Aorta (tissue), 5 donors: ENCODE data around the gene NEMP2. TPM values are rescaled to one million over a fixed set of nuclear protein-coding genes. Genes with fewer than 3 reads are reported as not detected.

ENCODE experiments used
- ATAC-seq: fragments of 200-7000 bp; cut with Tn5 transposase; one replicate; pipeline ENCODE4 v1.9.1; 2022; ENCODE audit warnings: moderate library complexity; ENCODE audit not compliant: low FRiP score
- DNase-seq, 2 donors: peaks; one replicate each; pipeline ENCODE4 v3.0.0-alpha.2; 2020
- H3K27ac ChIP-seq, 2 donors: one replicate each; pipeline ENCODE4 v1.5.1; 2013; ENCODE audit warnings: low read length in 2 of 2, mild to moderate bottlenecking in 2 of 2, moderate library complexity in 2 of 2, control low read depth in 1 of 2, inconsistent platforms in 1 of 2, low read depth in 1 of 2
- H3K27me3 ChIP-seq, 2 donors: one replicate each; pipeline ENCODE4 v1.6.1; 2013; ENCODE audit warnings: control low read depth in 1 of 2, low read length in 1 of 2, mild to moderate bottlenecking in 1 of 2, moderate library complexity in 1 of 2; ENCODE audit not compliant: insufficient read depth in 2 of 2, control insufficient read depth in 1 of 2
- H3K36me3 ChIP-seq, 2 donors: one replicate each; pipeline ENCODE4 v1.6.1; 2013; ENCODE audit warnings: control low read depth in 1 of 2, low read length in 1 of 2, mild to moderate bottlenecking in 1 of 2; ENCODE audit not compliant: insufficient read depth in 2 of 2, control insufficient read depth in 1 of 2
- H3K4me1 ChIP-seq, 2 donors: one replicate each; pipeline ENCODE4 v1.6.1; 2013; ENCODE audit warnings: low read length in 2 of 2, control low read depth in 1 of 2, mild to moderate bottlenecking in 1 of 2, moderate library complexity in 1 of 2; ENCODE audit not compliant: insufficient read depth in 2 of 2, control insufficient read depth in 1 of 2
- H3K4me3 ChIP-seq, 2 donors: one replicate each; pipeline ENCODE4 v1.5.1; 2013; ENCODE audit warnings: low read length in 2 of 2, control low read depth in 1 of 2, mild to moderate bottlenecking in 1 of 2
- H3K9me3 ChIP-seq: one replicate; pipeline ENCODE4 v1.6.1; 2013; ENCODE audit warnings: mild to moderate bottlenecking, low read length; ENCODE audit not compliant: control insufficient read depth
- WGBS, 2 donors: extraction: QIAGEN DNeasy Blood & Tissue Kit; methylation state at CpG; one replicate each; pipeline ENCODE4 v1.1.7; 2013; 5-methylcytosine and 5-hydroxymethylcytosine counted together
- intact Hi-C, 2 donors: fragments of 100-400 bp; cut with DNase I; formaldehyde crosslinking; loops; one replicate each; pipeline versions ENCODE4 v1.14.2 to v1.15.0; 2022
- polyA plus RNA-seq, 2 donors: library from polyadenylated mRNA; stranded (reverse); fragments of 200-250 nt; gene quantifications; one replicate each; pipeline ENCODE4 v1.2.3, GENCODE V29; 2013
- total RNA-seq, 2 donors: library from RNA; stranded (reverse); fragmentation: NEBNext Ultra II Directional; extraction: Animal tissue kit (Norgen Biotek cat#: 25700); gene quantifications; one replicate each; pipeline ENCODE4 v1.2.1, GENCODE V29; 2021
- donor health status: healthy with polysubstance abuse.
- donor health status: Bipolar disorder and iron deficiency.
- donor health status: DM: no; HTN: no; CAD: no.
- donor health status: DM: no; HTN: no; CAD: no.
- donor health status: DM: yes; HTN: yes; CAD: no.

The NEMP2 gene
- total and polyA plus RNA-seq, 4 donors = 0.88 to 8.6 (median 5.5) TPM

DNA sequence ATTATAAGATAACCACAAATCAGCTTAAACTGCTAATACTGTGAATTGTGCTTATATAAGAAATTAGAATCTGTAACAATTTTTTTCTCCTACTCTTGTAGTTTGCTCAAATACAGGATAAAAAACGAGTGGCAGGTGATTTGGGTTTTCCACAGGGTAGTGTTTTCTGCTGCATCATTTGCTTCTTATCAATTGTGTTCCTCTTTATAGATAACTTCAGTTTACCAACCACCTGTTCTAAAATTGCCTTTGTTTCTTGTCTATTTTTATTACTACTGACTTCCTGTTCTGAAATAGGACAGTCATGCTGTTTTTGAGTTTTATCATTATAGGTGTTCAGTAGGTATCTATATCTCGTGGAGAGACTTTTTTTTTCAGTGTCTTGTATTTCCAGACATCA, 69.5 kb downstream of the NEMP2 start:
- ATAC-seq (no peak), DNase-seq (no peak)
- H3K27ac ChIP-seq = no peak overlapping the region
- H3K4me1 ChIP-seq = peaks cover 2 to 3% of the 10 kb centered on the region in 2 donors
- intact Hi-C loops = no loop called here
- H3K4me3 ChIP-seq = no peak overlapping the region
- 83 to 90% methylated on average over 2 of the region's 2 CpGs for WGBS, 2 donors
- H3K27me3 ChIP-seq = no peaks in the 10 kb centered on the region
- H3K9me3 ChIP-seq = no peaks in the 10 kb centered on the region
- peaks cover 0 to 2% of the 10 kb centered on the region in 2 donors for H3K36me3 ChIP-seq

DNA sequence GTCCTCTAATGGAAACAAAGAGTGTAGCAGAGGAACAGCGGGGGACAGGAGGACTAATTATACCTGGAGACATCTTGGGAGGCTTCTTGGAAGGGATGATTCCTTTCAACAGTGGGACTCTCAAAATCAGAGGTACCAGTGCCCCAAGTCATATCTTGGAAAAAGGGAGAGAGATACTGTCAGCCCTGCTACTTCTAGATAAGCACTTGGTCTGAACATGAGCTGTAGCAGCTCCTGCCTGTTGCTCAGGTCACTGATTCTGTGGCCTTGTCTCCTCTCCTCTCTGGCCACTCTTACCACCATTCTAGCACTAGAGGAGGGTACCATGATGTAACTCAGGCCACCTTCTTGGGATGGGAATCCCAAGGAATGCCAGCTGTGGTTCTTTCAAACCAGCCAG, 71.9 kb downstream of the NEMP2 start:
- H3K4me1 ChIP-seq = peaks cover 0 to 3% of the 10 kb centered on the region in 2 donors
- 96 to 99% methylated on average over 1 of the region's 1 CpG for WGBS, 2 donors
- peaks cover 0 to 2% of the 10 kb centered on the region in 2 donors for H3K36me3 ChIP-seq
- no peaks in the 10 kb centered on the region for H3K9me3 ChIP-seq
- DNase-seq (no peak), ATAC-seq (no peak)
- no peak overlapping the region for H3K27ac ChIP-seq
- H3K4me3 ChIP-seq = no peak overlapping the region
- intact Hi-C loops = no loop called here
- H3K27me3 ChIP-seq = no peaks in the 10 kb centered on the region

DNA sequence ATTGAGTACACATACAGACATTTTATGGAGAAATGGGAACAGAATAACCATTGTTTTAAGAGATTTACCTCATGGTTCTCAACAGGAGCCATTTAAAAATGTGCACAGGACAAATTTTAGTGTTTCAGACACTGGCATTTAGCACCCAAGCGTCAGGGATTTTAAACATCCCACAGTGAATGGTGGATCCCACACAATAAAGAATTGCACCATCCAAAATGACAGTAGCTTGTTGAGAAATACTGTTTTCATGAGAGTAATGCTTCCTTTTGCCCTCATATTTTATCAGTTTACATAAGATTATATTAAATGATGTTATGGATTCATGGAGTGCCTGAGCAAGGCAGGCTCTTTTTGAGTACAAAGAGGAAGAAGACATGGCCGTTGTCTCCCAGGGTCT, 72.3 kb downstream of the NEMP2 start:
- no peaks in the 10 kb centered on the region for H3K9me3 ChIP-seq
- WGBS, 2 donors = 95 to 98% methylated on average over 2 of the region's 2 CpGs
- H3K27ac ChIP-seq = no peak overlapping the region
- H3K36me3 ChIP-seq = peaks cover 0 to 2% of the 10 kb centered on the region in 2 donors
- intact Hi-C loops = no loop called here
- H3K27me3 ChIP-seq = no peaks in the 10 kb centered on the region
- peaks cover 0 to 1% of the 10 kb centered on the region in 2 donors for H3K4me1 ChIP-seq
- ATAC-seq (no peak), DNase-seq (no peak)
- H3K4me3 ChIP-seq = no peak overlapping the region

DNA sequence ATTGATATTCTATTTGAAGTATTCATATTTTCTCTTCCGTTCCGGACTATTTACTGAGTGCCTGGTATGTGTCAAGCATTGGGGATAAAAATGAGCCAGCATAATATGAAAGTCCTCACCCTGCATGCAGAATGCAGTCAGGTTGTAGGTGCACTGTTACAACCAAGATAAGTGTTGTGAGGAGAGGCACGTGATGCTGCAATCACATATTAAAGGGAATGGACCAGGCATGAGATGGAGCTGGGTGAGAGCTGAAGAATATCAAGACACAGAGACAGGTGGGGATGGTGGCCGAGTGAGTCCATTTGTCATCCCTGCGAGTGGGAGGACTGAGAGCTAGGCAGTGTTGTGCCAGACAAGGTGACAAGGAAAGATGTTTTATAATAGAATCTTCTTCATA, 74.0 kb downstream of the NEMP2 start:
- peaks cover 0 to 2% of the 10 kb centered on the region in 2 donors for H3K36me3 ChIP-seq
- ATAC-seq (no peak), DNase-seq (no peak)
- no peak overlapping the region for H3K27ac ChIP-seq
- H3K4me3 ChIP-seq = no peak overlapping the region
- WGBS, 2 donors = 90 to 97% methylated on average over 5 of the region's 5 CpGs
- no peaks in the 10 kb centered on the region for H3K4me1 ChIP-seq
- H3K27me3 ChIP-seq = no peaks in the 10 kb centered on the region
- intact Hi-C loops = no loop called here
- H3K9me3 ChIP-seq = no peaks in the 10 kb centered on the region

DNA sequence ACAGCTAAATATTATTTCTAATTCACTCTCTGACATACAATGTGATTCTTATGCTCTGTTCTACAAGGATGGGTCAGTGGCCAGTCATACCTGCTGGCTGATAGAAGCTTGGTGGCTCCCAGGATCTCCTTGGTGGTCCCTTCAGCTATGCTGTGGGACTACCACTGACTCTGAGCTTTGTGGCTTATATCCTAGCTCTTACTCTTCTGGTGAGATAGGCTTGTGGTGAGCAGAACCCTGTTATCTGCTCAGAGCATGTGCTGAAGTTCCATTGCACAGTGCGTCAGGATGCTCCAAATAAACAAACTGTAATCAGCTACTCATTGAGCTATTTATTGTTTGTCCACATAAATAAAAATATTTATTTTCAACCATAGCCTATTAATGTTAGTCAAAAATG, 74.6 kb downstream of the NEMP2 start:
- H3K36me3 ChIP-seq = peaks cover 0 to 2% of the 10 kb centered on the region in 2 donors
- ATAC-seq (no peak), DNase-seq (no peak)
- no peaks in the 10 kb centered on the region for H3K27me3 ChIP-seq
- WGBS, 2 donors = 94 to 100% methylated on average over 1 of the region's 1 CpG
- H3K27ac ChIP-seq = no peak overlapping the region
- no peak overlapping the region for H3K4me3 ChIP-seq
- H3K4me1 ChIP-seq = no peaks in the 10 kb centered on the region
- no peaks in the 10 kb centered on the region for H3K9me3 ChIP-seq
- intact Hi-C loops = no loop called here

DNA sequence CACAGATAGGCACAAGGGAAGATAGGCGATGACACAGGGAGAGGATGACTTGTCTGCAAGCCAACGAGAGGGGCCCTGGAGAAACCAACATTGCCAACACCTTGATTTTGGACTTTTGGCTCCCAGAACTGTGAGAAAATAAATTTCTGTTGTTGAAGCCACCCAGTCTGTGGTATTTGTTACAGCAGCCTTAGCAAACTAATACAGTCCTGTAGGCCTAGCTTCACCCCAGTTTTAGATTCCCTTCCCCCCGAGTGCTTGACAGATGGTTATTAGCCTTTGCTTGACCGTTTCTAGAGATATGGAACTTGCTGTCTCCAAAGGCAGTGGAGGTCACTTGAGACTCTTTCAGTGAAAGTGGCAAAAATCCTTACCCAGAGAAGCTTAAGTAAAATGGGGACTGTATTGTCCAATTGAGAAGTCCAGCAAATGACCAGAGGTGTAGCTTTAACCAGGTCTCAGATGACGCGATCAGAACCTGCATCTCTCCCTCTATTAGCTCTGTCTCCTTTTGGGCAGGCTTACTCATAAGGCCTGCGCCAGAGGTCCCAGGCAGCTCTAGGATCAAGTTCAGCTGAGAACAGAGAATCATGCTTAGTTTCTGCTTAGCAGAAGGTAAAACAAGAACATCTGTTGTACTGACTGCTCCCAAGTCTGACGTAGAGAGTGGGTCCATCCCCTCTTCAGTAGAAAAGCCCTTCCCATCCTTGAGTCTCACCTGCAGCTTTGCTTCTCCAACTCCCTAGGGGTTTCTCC, 76.0 kb downstream of the NEMP2 start:
- Histone ChIP-seq H3K27me3 (no peaks in the 10 kb centered on the region), H3K36me3 (peaks cover 2 to 4% of the 10 kb centered on the region in 2 donors), H3K9me3 (no peaks in the 10 kb centered on the region), H3K4me3 (no peak overlapping the region), H3K27ac (no peak overlapping the region), H3K4me1 (no peaks in the 10 kb centered on the region)
- DNase-seq (no peak), ATAC-seq (no peak)
- intact Hi-C loops = no loop called here
- WGBS, 2 donors = 93 to 96% methylated on average over 8 of the region's 8 CpGs

DNA sequence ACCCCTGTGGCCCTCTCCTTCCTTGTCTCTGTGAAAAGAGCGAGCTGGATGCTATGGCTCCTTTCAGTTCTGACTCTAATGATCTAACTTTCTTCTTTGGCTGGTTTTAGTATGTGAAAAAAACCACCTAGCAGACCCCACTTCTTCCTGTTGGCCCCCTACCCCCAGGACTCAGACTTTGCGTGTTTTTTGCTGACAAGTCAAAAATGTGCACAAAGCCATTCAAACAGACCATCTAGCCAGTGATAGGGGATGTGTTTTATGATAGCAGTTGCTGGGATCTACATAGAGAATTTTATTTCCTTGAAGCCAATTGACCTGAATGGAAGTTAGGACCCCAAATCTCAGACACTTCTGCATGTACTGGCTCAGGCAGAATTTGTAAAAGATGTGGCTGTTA, 77.3 kb downstream of the NEMP2 start:
- no peak overlapping the region for H3K4me3 ChIP-seq
- ATAC-seq (no peak), DNase-seq (no peak)
- WGBS, 2 donors = 95% methylated on average over 2 of the region's 2 CpGs
- intact Hi-C loops = no loop called here
- H3K4me1 ChIP-seq = no peaks in the 10 kb centered on the region
- no peaks in the 10 kb centered on the region for H3K27me3 ChIP-seq
- H3K27ac ChIP-seq = no peak overlapping the region
- peaks cover 0 to 4% of the 10 kb centered on the region in 2 donors for H3K36me3 ChIP-seq
- H3K9me3 ChIP-seq = no peaks in the 10 kb centered on the region

DNA sequence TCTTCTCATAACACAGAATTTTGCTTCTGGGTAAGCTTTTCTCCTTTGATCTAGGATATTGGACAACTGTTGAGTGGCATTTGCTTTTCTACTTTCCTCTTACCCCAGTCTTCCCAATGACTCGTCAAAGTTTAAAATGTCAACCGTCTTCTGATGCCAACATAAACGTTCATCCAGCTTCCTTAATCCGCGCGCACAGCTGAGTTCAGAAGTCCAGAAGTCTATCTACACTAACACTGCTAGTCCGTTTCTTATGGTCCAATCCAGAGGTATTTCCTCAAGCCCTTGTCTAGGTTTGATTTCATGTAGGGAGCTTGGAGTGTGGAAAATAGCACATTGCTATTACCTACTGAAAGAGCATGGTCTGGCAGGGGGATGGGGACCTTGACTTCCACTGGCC, 77.7 kb downstream of the NEMP2 start:
- H3K36me3 ChIP-seq = peaks cover 0 to 4% of the 10 kb centered on the region in 2 donors
- H3K4me1 ChIP-seq = no peaks in the 10 kb centered on the region
- DNase-seq (no peak), ATAC-seq (no peak)
- H3K9me3 ChIP-seq = no peaks in the 10 kb centered on the region
- H3K27ac ChIP-seq = no peak overlapping the region
- H3K4me3 ChIP-seq = no peak overlapping the region
- 67 to 80% methylated on average over 7 of the region's 7 CpGs for WGBS, 2 donors
- intact Hi-C loops = no loop called here
- no peaks in the 10 kb centered on the region for H3K27me3 ChIP-seq

DNA sequence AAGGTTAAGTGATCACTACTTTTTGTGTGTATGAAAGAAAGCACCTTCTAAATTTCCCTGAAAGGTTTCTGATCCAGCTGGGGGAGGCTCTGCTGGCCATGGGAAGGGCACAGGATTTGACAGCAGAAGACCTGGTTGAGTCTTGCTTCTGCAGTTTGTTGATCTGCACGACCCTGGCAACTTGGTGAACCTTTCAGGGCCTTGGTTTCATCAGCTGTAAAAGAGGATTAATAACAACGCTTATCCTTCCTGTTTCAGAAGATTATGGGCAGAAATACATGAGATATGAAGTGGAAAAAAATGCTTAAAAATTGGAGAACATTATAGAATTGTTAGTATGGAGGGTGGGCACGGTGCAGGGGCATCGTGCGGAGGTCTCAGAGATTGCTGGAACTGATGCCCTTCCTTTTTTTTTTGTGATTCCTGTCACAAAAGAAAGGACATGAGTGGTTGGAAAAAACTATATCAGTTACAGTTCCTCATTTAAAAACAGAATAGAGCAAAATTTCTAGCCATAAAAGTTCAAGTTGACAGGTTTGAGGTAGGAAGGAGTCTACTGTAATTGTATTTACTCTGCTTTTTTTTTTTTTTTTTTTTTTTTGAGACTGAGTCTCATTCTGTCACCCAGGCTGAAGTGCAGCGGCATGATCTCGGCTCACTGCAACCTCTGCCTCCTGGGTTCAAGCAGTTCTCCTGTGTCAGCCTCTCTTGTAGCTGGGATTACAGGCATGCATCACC, 79.0 kb downstream of the NEMP2 start:
- intact Hi-C loops = no loop called here
- no peak for ATAC-seq
- H3K9me3 ChIP-seq = no peaks in the 10 kb centered on the region
- H3K27me3 ChIP-seq = no peaks in the 10 kb centered on the region
- WGBS, 2 donors = 95 to 96% methylated on average over 7 of the region's 7 CpGs
- no peak overlapping the region for H3K27ac ChIP-seq
- peaks cover 0 to 4% of the 10 kb centered on the region in 2 donors for H3K36me3 ChIP-seq
- DNase-seq = no peak
- H3K4me3 ChIP-seq = no peak overlapping the region
- no peaks in the 10 kb centered on the region for H3K4me1 ChIP-seq
